ENCODE measurements around the gene ADGRF1.
"Not testable (repeated sequence)": the region's sequence is repeated elsewhere in the genome, so short reads cannot be mapped to it uniquely, and the experiment has no call there.

ADGRF1 gene

DNA sequence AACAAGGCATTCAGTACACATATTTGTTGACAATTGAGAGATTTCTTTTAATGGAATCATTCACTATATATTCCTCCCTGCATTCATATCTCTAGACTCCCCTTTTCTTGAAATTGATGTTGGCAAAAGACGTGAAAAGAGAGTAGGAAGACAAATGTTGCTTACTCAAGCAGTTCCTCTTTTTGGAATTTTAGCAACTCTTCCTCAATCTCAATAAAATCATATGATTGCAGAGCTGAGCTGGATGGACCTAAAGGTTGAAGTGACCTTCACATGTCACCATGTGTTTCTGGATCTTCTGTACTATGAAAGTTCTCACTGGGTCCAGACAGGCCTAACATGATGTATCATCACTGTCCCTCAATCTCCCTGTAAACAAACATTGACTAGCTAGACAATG, 18.6 kb downstream of the ADGRF1 start:
- DNase-seq (ENCODE audit: low read depth in 2 of 2, low spot score in 1 of 2) = no peak

DNA sequence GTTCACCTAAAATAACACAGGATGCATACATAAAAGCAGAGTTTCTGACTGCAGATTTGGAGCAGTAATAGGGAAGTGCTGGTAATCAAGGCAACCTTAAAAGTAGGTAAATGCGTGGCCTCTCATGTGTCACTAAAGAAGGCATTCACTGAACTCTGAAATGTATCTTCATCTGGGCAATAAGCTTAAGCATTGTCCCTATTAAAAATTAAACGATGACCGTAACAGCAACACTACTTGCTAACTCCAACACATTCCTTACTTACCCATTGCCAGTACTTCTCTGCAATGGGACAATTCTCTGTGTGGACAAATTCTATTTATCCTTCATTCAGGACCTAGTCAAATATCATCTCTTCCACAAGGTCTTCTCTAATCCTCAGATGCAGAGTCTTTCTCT, 19.9 kb downstream of the ADGRF1 start:
- DNase-seq (ENCODE audit: low read depth in 2 of 2, low spot score in 1 of 2) = no peak

DNA sequence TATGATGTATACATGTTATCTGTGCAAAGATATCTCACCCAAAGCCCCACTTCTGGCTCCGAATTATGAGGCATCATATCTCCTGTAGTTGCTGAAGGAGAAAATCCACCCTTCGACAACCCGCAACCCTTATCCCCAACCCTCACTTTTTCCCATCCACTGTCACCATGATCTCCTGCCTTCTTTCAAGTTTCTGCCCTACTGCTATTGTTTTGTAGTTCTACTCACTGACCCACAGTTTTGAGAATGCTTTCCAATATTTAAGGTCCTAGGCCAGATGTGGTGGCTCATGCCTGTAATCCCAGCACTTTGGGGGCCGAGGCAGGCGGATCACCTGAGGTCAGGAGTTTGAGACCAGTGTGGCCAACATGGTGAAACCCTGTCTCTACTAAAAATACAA, 22.2 kb downstream of the ADGRF1 start:
- DNase-seq (ENCODE audit: low read depth in 2 of 2, low spot score in 1 of 2) = no peak

DNA sequence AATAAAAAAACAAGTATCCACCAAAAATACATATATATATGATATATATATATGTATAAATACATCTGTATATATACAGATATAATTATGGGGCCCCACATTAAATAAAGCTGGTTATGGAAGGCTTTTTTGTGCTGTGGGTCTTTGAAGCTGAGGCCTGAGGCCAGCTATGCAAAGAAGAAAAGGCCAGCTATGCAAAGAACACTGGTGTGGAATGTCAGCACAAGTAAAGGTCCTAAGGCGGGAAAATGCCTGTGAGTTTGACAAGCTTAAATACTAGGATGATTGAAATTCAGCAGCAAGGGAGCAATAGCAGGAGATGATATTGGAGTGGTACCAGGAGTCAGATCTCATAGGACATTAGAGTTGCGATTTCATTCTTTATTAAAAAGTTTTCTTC, 25.2 kb downstream of the ADGRF1 start:
- no peak for DNase-seq (ENCODE audit: low read depth in 2 of 2, low spot score in 1 of 2)

DNA sequence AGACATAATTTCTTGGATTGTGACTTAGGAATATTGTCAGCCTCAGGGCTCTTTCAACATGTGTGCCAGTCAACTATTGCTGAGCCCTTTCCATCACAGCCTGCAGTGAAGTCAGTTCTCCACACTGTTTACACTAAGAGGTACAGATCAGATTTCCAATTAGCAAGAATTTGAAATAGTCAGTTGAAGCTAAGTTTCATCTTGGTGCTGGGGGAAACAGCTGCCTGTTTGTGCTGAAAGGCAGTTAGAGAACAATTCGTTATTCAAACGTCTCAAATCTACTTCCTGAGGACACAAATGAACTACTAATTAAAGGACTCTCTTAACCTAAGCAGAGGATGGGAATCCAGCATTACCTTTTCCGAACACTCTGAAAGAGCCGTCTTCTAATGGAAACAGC, 25.9 kb downstream of the ADGRF1 start:
- no peak for DNase-seq (ENCODE audit: low read depth in 2 of 2, low spot score in 1 of 2)

DNA sequence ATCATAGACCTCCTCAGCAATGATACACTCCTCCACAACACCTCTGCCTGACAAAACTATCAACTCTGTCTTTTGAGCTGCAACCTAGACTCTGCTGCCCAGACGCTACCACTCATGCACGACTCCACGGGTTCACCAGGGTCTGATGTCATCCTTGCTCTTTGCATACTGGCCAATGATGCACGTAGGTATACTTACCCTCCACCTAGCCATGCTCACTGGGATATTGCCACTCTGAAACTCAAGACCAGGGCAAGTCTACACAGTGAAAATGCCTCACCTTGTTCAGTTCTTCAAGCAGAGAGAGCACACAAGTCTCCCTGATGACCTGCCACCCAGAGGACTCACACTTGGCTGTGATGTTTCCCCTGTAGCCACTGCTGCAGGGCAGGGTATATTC, 27.7 kb downstream of the ADGRF1 start:
- DNase-seq (ENCODE audit: low read depth in 2 of 2, low spot score in 1 of 2) = no peak

DNA sequence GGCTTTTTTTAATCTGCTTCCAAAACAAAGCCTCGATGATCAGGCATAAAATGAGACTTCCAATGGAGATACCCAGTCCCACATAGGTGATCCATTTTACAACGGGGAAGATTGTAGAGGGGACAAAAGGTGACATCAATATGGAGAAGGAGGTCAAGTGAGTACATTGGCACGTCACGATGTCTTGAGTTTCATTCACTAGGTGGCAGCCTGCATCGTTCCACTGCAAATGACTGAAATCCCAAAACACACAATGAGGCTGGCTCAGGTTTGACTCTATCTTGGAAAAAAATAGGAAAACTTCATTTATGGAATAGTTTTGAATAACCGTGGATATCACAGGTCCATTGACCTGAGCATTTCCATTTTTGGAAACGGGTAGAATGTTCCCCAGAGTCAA, 32.5 kb downstream of the ADGRF1 start:
- DNase-seq (ENCODE audit: low read depth in 2 of 2, low spot score in 1 of 2) = no peak

DNA sequence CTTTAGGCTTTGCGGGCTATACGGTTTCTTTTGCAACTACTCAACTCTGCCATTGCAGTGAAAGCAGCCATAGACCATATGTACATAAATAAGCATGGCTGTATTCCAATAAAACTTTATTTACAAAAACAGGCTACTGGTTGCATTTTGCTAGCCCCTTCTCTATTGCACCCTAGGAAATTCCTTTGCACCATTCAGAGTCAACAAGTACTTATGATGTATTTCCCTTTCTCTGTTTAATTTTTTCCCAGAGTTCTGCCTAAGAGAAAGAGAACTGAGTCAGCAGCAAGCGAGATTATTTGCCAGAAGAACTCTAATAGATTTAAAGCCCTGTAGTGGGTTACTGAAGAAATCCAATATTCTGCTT, 33.8 kb downstream of the ADGRF1 start:
- DNase-seq (ENCODE audit: low read depth in 2 of 2, low spot score in 1 of 2) = no peak

DNA sequence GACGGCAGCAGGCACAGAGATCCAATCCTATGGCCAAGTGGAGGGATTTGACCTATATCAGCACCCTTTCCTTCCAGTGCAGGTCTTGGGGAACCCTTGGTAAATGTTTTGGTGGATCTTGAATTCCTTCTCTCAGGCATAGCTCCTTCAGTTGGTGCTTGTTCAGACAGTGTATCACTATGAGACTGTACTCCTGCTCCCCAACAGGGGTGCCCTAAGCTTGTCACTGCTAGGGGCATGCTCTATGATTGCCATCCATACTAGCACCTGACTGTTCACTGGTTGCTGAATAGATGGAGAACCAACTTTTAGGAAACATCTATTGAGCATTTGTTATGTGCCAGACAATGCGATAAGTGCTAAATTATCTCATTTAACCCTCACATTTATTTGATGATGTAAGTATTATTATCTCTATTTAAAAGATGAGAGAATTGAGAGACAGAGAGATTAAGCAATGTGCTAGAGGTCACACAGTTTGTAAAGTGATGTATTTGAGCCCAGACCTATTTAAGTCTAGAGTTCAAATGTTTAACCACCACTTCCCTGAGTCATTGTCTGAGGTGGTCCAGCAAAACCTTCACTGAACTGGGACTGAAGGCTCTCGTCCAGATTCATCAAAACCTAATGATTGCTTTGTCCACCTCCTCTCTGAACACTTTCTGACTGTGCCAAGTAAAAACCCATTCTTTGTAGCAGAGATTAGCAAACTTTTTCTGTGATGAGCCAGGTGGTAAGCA, 34.3 kb downstream of the ADGRF1 start:
- DNase-seq (ENCODE audit: low read depth in 2 of 2, low spot score in 1 of 2) = no peak

DNA sequence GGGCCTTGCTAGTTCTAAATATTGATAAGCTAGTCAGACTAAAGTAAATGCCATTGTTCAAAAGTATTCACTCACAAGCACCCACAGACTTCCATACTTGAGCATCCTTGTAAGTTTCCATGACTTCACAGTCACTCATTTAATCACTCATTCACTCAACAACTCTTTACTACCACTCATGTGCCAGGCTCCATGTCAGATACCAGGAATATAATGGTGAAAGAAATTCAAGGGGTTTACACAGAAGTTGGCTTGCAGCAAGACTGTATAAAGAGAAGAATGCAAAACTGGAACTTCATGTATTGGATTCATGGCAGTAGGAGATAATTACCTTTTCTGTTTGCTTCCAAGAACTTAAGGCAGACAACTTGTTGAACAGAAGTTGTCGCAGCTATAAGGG, 36.6 kb downstream of the ADGRF1 start:
- no peak for DNase-seq (ENCODE audit: low read depth in 2 of 2, low spot score in 1 of 2)

DNA sequence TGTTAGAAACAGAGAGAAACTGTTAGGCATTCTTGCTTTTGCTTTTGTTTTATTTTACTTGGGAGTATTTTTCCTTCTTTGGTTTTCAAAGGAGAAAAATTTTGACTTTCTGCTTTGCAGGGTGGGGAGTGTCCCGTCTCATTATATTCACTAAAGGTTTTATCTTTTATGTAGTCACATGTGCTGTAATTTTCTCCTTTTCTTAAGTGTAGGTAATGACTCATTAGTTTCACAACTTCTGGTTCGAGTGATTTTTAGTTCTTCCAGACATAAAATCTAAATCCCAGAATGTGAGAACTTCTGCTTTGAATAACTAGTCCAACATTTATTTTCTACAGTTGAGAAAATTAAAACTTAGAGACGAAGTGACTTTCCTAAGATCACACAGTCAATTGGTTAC, 37.7 kb downstream of the ADGRF1 start:
- DNase-seq (ENCODE audit: low read depth in 2 of 2, low spot score in 1 of 2) = no peak

DNA sequence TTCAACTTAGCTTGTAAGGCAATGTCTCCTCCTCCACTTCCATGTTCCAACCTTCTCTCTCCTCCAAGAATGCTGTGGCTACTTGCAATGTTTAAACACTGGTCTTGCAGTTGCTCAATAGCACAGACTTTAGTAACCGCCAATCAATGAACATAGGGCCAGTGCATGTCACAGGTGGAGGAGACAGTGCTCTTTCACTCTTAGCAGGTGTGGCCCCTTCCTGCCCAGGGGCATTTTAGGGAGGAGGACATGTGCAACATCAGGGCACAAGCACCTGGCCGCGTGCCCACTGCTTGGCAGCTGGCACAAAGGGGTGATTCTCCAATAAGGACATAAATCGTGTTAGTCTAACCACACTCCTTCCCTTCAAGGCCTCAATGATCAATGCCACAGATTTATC, 41.3 kb downstream of the ADGRF1 start:
- no peak for DNase-seq (ENCODE audit: low read depth in 2 of 2, low spot score in 1 of 2)

DNA sequence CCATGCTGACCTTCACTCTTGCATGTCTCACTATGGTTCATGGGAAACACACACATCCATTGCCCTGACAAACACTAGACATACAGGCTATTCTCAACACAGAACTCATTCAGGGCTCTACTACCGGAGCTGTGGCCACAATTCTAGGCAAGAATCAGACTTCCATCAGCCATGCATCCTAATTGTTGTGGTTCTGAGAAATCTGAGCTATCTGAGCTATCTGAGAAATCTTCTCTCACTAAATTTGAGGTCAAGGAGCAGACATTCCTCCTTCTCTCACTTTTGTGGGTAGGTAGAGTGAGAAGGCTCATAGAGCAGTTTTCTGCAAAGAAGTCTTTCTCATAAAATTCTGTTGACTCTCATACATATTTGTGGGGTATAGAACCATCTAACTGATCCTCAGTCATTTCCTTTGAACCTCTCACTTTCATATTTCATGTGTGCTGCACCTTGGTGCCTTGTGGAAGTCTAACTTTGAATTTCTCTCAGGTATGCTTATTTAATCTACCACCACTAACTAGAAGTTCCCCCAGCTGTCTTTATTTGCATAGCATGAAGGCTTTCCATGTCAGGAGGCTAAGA, 43.6 kb downstream of the ADGRF1 start:
- no peak for DNase-seq (ENCODE audit: low read depth in 2 of 2, low spot score in 1 of 2)

DNA sequence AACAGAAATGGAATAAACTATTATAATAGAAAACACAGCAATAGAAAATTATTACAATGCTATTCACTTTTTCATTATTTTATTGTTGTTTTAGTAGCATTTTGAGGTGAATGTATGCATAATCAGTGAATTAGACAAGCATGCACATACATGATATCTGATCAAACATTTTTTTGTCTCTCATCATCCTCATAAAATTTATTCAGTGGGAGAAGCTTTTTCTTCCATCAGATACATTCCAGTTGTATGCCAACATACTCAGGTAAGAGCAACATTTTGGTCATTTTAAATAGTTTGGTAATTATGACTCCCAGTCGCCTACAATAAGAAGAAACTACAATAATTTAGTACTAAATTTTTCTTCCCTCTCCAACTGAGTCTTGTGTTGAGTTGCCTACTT, 44.5 kb downstream of the ADGRF1 start:
- no peak for DNase-seq (ENCODE audit: low read depth in 2 of 2, low spot score in 1 of 2)

DNA sequence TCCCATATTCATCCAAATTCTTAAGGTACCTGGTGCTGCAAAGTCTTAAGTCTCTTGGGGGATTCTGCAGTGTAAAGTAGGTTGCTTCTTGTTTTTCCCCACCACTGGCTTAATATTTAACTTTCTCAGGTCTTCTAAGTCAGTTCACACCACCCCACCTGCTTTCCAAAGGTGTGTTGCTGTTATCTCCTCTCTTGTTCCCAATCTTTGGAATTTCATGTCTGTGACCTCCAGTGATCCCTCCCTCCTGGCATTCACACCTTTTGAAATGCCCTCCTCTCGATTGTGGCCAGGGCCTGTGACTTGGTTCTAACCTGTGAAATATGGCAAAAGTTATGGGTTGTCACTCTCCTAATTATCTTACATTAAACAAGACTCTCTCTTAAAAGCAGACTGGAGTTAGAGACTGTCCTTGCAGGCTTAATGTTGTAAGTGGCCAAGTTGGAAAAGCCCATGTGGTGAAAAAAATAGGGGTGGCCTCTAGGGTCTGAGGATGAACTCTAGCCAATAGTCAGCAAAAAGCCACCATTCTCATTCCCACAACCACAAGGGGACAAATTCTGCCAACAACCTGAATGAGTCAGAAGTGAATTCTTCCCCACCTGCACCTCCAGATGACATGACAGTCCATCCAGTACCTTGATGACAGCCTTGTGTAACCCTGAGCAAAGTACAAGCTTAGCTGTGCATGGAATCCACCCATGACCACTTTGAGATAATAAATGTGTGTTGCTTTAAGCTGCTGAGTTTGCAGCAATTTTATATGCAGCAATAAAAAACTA, 45.1 kb downstream of the ADGRF1 start:
- no peak for DNase-seq (ENCODE audit: low read depth in 2 of 2, low spot score in 1 of 2)

DNA sequence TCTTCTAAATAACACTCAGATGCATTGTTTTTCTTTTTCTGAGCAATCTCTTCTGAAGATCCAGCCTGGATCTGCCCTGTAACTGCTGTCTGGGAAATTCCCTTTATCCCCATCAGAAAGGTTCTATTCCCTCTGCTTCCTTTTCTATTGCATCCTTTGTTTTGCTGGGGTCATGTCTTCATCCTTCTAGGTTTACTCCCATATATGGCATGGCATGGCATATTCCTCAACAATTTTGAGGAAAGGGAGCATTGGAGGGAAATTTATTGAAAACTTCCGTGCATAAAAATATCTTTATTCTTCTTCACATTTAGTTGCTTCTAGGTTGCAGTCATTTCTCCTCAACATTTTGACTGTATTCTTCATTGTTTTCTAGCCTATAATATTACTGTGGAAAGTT, 47.2 kb downstream of the ADGRF1 start:
- DNase-seq (ENCODE audit: low read depth in 2 of 2, low spot score in 1 of 2) = no peak

DNA sequence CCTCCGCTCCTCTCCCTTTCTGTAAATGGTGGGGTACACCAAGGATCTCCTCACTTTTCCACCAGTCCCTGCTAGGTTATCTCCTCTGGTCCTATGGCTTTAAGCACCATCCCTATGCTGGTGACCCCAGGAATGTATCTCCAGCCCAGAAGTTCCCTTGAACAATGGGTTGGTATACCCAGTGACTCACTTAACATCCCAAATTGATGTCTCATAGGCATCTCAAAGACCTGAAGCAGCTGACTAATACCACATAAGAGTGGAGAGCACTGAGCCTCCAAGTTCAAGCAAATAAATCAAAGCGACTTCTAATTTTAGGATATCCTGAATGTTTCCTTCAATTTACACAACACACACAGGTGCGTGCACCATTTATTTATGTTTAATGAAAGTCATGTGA, 48.3 kb downstream of the ADGRF1 start:
- no peak for DNase-seq (ENCODE audit: low read depth in 2 of 2, low spot score in 1 of 2)

DNA sequence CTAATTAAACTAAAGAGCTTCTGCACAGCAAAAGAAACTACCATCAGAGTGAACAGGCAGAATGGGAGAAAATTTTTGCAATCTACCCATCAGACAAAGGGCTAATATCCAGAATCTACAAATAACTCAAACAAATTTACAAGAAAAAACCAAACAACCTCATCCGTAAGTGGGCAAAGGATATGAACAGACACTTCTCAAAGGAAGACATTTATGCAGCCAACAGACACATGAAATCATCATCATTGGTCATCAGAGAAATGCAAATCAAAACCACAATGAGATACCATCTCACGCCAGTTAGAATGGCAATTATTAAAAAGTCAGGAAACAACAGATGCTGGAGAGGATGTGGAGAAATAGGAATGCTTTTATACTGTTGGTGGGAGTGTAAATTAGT, 49.7 kb downstream of the ADGRF1 start:
- not testable (repeated sequence) for DNase-seq (ENCODE audit: low read depth in 2 of 2, low spot score in 1 of 2)

DNA sequence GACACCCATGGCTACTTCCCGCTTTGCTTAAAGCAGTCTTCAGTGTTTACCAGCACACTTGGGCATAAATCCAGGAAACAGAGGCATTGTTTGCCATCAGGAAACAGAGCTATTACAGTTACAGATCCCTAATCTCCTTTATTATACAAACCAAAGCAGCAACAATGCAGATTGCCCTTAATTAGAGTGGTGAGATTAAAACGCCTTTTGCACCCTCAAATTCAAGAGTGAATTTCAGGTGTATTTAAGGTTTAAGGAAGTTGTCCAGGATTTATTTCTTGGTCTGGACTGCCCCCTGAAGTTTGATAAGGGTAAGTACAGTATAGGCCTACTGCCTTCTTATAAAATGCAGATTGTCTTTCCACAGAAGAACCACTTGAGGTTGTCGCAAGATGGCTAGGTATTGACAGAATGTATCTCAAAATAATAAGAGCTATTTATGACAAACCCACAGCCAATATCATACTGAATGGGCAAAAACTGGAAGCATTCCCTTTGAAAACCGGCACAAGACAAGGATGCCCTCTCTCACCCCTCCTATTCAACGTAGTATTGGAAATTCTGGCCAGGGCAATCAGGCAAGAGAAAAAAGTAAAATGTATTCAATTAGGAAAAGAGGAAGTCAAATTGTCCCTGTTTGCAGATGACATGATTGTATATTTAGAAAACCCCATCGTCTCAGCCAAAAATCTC, 51.2 kb downstream of the ADGRF1 start:
- DNase-seq (ENCODE audit: low read depth in 2 of 2, low spot score in 1 of 2) = not testable (repeated sequence)

DNA sequence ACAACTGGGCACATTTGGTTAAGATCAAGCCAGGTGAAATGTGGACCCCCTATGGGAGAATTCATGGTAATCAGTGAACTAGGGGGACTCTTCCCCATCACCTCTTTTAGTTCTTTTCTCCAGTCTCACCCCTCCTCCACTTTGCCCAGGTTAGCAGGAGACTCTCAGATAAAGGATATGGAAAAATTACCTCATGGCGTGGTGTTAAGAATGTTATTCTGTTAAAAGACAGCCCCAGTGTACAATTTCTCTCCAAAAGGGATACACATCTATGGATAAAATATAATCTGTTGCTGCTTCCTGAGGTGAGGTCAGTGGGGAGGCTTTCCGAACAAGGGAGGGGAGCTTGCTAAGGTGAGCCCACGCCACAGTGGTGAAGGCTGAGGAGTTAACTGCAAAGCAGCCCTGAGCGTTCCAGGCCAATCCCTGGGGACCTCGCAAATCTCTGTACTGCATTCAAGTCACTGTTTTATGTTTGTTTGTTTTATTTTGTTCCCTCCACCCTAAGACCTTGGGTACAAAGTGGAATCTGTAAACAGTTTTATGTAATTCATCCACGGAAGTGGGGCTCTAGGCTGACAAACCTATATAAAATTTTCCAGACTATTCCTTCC, 52.0 kb downstream of the ADGRF1 start:
- DNase-seq (ENCODE audit: low read depth in 2 of 2, low spot score in 1 of 2) = no peak

DNA sequence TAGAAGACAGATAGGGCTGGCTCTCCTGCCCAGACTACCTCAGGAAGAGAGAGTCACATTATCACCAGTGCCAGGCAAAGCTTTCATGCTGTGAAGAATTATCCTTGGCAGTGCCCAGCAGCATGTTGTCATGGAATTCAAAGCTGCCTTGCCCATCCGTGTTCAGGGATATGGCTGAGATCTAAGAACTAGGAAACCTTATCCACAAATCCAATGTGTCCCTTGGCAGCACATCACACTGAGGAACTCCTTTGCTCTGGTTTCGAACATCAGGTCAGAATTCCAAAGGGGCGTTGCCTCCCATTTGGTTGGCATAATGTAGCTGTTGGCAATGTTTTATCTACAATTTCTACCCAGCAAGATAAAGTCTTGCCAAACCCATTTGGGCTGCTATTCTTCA, 52.7 kb downstream of the ADGRF1 start:
- DNase-seq (ENCODE audit: low read depth in 2 of 2, low spot score in 1 of 2) = no peak

DNA sequence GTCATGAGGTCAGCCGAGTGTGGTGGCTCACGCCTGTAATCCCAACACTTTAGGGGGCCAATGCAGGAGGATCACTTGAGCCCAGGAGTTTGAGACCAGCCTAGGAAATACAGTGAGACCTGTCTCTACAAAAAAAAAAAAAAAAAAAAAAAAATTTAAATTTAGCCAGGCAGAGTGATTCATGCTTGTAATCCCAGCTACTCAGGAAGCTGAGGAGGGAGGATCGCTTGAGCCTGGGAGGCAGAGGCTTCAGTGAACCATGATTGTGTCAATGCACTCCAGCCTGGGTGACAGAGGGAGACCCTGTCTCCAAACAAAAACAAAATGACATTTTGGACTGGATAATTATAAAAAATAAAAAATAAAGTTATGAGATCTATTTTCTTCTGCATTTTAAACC, 56.2 kb downstream of the ADGRF1 start:
- DNase-seq (ENCODE audit: low read depth in 2 of 2, low spot score in 1 of 2) = no peak
